ENCODE results near the gene SLC25A23. TPM values are rescaled to one million over a fixed set of nuclear protein-coding genes. Genes with fewer than 3 reads are reported as not detected.
A peak's percentile ranks its signal among the peaks of the same experiment; 100 is the strongest.

SLC25A23 gene
- total and polyA plus RNA-seq, 9 of the 15 experiments (the other 6 are each of a cell fraction or from before 2014, with no cell fraction given): 6.1 to 72.0 (median 26.6) TPM

DNA sequence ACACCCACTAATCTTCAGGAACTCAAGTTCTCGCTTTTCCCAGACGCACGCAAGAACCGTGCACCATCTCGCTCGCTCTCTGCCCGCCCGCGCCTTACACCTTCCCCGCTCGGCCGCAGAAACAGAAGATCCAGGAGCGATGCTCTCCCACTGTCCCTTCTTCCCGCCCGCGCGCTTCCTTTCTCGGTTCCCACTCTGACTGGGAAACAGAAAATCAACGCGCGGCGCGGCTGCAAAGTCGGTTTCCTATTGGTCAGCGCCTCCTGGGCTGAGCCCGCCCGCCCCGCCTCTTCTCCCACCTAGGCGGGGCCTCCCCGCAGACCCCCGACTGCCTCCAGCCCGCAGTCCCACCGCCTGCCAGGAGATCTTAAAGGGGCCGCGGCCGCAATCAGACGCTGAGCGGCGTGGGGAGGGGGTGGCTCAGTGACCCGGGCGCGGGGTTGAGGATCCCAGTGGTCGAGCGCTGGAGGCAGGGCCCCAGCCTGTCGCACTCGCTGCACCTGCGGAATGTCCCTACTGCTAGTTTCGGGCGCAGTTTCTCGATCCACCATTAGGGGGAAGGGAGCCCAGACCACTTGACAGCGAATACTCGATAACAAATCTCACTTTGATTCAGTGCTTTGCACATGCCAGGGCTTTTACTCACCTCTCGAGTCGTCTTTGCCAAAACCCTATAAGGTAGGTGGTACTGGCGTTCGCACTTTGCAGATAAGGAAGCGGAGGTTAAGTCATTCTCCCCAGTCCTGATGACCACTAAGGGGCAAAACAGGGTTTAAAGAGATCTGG lies 700 bp upstream of the SLC25A23 start (continued):
- no peak for TF ChIP-seq ETS2 (tag; IDR thresholded peaks at IDR 0.05; ENCODE audit: borderline replicate concordance, poor library complexity, severe bottlenecking)
- TF ChIP-seq NFE2L1 (tag; IDR thresholded peaks at IDR 0.05; ENCODE audit: borderline replicate concordance, low read depth): no peak
- TF ChIP-seq, protein P1, sequence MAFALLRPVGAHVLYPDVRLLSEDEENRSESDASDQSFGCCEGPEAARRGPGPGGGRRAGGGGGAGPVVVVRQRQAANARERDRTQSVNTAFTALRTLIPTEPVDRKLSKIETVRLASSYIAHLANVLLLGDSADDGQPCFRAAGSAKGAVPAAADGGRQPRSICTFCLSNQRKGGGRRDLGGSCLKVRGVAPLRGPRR (CRISPR knock-in tag; IDR thresholded peaks at IDR 0.05): no peak
- no peak for TF ChIP-seq HLTF (IDR thresholded peaks at IDR 0.05)
- TF ChIP-seq, protein P2, sequence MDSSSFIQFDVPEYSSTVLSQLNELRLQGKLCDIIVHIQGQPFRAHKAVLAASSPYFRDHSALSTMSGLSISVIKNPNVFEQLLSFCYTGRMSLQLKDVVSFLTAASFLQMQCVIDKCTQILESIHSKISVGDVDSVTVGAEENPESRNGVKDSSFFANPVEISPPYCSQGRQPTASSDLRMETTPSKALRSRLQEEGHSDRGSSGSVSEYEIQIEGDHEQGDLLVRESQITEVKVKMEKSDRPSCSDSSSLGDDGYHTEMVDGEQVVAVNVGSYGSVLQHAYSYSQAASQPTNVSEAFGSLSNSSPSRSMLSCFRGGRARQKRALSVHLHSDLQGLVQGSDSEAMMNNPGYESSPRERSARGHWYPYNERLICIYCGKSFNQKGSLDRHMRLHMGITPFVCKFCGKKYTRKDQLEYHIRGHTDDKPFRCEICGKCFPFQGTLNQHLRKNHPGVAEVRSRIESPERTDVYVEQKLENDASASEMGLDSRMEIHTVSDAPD (CRISPR knock-in tag; IDR thresholded peaks at IDR 0.05): no peak
- TF ChIP-seq XRCC5 (IDR thresholded peaks at IDR 0.05; ENCODE audit: low read depth, low read length): peak; percentile 97
- TF ChIP-seq MTA2 (IDR thresholded peaks at IDR 0.05; ENCODE audit: low read depth): peak; percentile 10; the same call in 1 of the 2 replicates
- TF ChIP-seq CBX3 (IDR thresholded peaks at IDR 0.05; ENCODE audit: borderline replicate concordance in 1 of 2, low read length in 2 of 2): no peak
- no peak for TF ChIP-seq ZNF764 (CRISPR knock-in tag; IDR thresholded peaks at IDR 0.05; ENCODE audit: low read depth)
- TF ChIP-seq CHD1 (IDR thresholded peaks at IDR 0.05; ENCODE audit: low read length): no peak
- TF ChIP-seq HNRNPLL (IDR thresholded peaks at IDR 0.05; ENCODE audit: low read depth, low read length, poor library complexity, severe bottlenecking): peak; percentile 26
- TF ChIP-seq, protein P3, sequence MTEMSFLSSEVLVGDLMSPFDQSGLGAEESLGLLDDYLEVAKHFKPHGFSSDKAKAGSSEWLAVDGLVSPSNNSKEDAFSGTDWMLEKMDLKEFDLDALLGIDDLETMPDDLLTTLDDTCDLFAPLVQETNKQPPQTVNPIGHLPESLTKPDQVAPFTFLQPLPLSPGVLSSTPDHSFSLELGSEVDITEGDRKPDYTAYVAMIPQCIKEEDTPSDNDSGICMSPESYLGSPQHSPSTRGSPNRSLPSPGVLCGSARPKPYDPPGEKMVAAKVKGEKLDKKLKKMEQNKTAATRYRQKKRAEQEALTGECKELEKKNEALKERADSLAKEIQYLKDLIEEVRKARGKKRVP (CRISPR knock-in tag; IDR thresholded peaks at IDR 0.05): no peak
- TF ChIP-seq HDGF (IDR thresholded peaks at IDR 0.05): no peak
- 0 out of 2 replicates have a peak, but pooled peaks have one; percentile 53 for TF ChIP-seq PHF21A (IDR thresholded peaks at IDR 0.05; ENCODE audit: borderline replicate concordance, low read depth)
- no peak for TF ChIP-seq ZNF408 (CRISPR knock-in tag; IDR thresholded peaks at IDR 0.05; ENCODE audit: low read depth)
- TF ChIP-seq, protein P4, sequence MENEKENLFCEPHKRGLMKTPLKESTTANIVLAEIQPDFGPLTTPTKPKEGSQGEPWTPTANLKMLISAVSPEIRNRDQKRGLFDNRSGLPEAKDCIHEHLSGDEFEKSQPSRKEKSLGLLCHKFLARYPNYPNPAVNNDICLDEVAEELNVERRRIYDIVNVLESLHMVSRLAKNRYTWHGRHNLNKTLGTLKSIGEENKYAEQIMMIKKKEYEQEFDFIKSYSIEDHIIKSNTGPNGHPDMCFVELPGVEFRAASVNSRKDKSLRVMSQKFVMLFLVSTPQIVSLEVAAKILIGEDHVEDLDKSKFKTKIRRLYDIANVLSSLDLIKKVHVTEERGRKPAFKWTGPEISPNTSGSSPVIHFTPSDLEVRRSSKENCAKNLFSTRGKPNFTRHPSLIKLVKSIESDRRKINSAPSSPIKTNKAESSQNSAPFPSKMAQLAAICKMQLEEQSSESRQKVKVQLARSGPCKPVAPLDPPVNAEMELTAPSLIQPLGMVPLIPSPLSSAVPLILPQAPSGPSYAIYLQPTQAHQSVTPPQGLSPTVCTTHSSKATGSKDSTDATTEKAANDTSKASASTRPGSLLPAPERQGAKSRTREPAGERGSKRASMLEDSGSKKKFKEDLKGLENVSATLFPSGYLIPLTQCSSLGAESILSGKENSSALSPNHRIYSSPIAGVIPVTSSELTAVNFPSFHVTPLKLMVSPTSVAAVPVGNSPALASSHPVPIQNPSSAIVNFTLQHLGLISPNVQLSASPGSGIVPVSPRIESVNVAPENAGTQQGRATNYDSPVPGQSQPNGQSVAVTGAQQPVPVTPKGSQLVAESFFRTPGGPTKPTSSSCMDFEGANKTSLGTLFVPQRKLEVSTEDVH (IDR thresholded peaks at IDR 0.05; ENCODE audit: low read depth, partially characterized antibody): no peak
- TF ChIP-seq, protein P5, sequence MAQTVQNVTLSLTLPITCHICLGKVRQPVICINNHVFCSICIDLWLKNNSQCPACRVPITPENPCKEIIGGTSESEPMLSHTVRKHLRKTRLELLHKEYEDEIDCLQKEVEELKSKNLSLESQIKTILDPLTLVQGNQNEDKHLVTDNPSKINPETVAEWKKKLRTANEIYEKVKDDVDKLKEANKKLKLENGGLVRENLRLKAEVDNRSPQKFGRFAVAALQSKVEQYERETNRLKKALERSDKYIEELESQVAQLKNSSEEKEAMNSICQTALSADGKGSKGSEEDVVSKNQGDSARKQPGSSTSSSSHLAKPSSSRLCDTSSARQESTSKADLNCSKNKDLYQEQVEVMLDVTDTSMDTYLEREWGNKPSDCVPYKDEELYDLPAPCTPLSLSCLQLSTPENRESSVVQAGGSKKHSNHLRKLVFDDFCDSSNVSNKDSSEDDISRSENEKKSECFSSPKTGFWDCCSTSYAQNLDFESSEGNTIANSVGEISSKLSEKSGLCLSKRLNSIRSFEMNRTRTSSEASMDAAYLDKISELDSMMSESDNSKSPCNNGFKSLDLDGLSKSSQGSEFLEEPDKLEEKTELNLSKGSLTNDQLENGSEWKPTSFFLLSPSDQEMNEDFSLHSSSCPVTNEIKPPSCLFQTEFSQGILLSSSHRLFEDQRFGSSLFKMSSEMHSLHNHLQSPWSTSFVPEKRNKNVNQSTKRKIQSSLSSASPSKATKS (CRISPR knock-in tag; IDR thresholded peaks at IDR 0.05): no peak
- TF ChIP-seq RBM25 (IDR thresholded peaks at IDR 0.05; ENCODE audit: low read depth, low read length, severe bottlenecking): no peak
- TF ChIP-seq ZNF12 (CRISPR knock-in tag; IDR thresholded peaks at IDR 0.05): no peak
- TF ChIP-seq KLF16 (IDR thresholded peaks at IDR 0.05): no peak

All from K562 (cell line).